GM23338 (cell line): ENCODE results near the gene CD58.

Experiments
- CREB1 ChIP-seq: fragments of 250-450 bp; sonication (Bioruptor Pico); IDR thresholded peaks from 2 replicates; pipeline ENCODE4 v1.5.0; 2020; ENCODE audit warnings: low read depth, mild to moderate bottlenecking, moderate library complexity
- CTCF ChIP-seq, 2 experiments: fragments of 200-600 bp in 1 of 2; sonication (generic) in 1 of 2; conservative IDR thresholded peaks; 2 replicates each; pipeline versions ENCODE4 v1.5.1 to v1.6.1; 2016 to 2017; ENCODE audit warnings: antibody characterized with exemption in 2 of 2, low read depth in 2 of 2, mild to moderate bottlenecking in 2 of 2, moderate library complexity in 1 of 2
- EZH2 ChIP-seq: fragments of 200-600 bp; sonication (generic); IDR thresholded peaks from one replicate; pipeline ENCODE4 v1.8.0; 2017; ENCODE audit warnings: antibody characterized with exemption, mild to moderate bottlenecking, low read depth; ENCODE audit not compliant: unreplicated experiment
- EZH2phosphoT487 ChIP-seq: fragments of 200-600 bp; sonication (generic); IDR thresholded peaks from one replicate; pipeline ENCODE4 v1.8.1; 2018; ENCODE audit warnings: antibody characterized with exemption; ENCODE audit not compliant: unreplicated experiment
- JUNB ChIP-seq: IDR thresholded peaks from one replicate; pipeline ENCODE4 v1.6.1; 2016; ENCODE audit warnings: antibody characterized with exemption; ENCODE audit not compliant: unreplicated experiment
- NANOG ChIP-seq: IDR thresholded peaks from 2 replicates; pipeline ENCODE4 v1.6.1; 2016; ENCODE audit warnings: antibody characterized with exemption, borderline replicate concordance
- POLR2AphosphoS5 ChIP-seq: IDR thresholded peaks from 2 replicates; pipeline ENCODE4 v1.6.1; 2016; ENCODE audit warnings: antibody characterized with exemption, low read depth
- REST ChIP-seq: IDR thresholded peaks from one replicate; pipeline ENCODE4 v1.6.1; 2018; ENCODE audit warnings: antibody characterized with exemption; ENCODE audit not compliant: unreplicated experiment
- STAT1 ChIP-seq: IDR thresholded peaks from one replicate; pipeline ENCODE4 v1.6.1; 2016; ENCODE audit warnings: antibody characterized with exemption; ENCODE audit not compliant: unreplicated experiment
- ZNF331 ChIP-seq: fragments of 250-450 bp; sonication (Bioruptor Pico); IDR thresholded peaks from 2 replicates; pipeline ENCODE4 v1.5.0; 2020; ENCODE audit warnings: low read depth, mild to moderate bottlenecking, moderate library complexity
- TF ChIP-seq, protein P1 (sequence below): IDR thresholded peaks from 2 replicates; pipeline ENCODE4 v1.6.1; 2016; ENCODE audit warnings: antibody characterized with exemption

- TF ChIP-seq CTCF (conservative IDR thresholded peaks at IDR 0.05; ENCODE audit: low read depth in 2 of 2) (no peak), EZH2 (no peak), POLR2AphosphoS5 (no peak), REST (no peak), JUNB (no peak), EZH2phosphoT487 (no peak), NANOG (no peak), CREB1 (CRISPR knock-in tag) (no peak), STAT1 (no peak), ZNF331 (CRISPR knock-in tag) (no peak)
- TF ChIP-seq, protein P1, sequence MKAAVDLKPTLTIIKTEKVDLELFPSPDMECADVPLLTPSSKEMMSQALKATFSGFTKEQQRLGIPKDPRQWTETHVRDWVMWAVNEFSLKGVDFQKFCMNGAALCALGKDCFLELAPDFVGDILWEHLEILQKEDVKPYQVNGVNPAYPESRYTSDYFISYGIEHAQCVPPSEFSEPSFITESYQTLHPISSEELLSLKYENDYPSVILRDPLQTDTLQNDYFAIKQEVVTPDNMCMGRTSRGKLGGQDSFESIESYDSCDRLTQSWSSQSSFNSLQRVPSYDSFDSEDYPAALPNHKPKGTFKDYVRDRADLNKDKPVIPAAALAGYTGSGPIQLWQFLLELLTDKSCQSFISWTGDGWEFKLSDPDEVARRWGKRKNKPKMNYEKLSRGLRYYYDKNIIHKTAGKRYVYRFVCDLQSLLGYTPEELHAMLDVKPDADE, result no peak
Observed at GRCh38 chr1:116585886-116586285, 15.1 kb upstream of the CD58 start.
